A673 (cell line): ENCODE results near the gene EEFSEC. TPM values are rescaled to one million over a fixed set of nuclear protein-coding genes. Genes with fewer than 3 reads are reported as not detected.
A peak's percentile ranks its signal among the peaks of the same experiment; 100 is the strongest.

Source experiments
- BruUV-seq: library from RNA; stranded (reverse); fragments of 400-500 nt; replicated peaks from 2 replicates; lab custom pipeline; 2021; lab: Mats Ljungman, UMichigan
- CTCF ChIA-PET: fragments of 300-600 bp; sonication (Branson Sonifier 250); formaldehyde crosslinking; loops from one replicate; lab custom pipeline; 2022; ENCODE audit warnings: antibody characterized with exemption; lab: Charles Lee
- POLR2A ChIA-PET: fragments of 300-600 bp; sonication (Branson Sonifier 250); formaldehyde crosslinking; loops from one replicate; lab custom pipeline; 2022; ENCODE audit warnings: antibody characterized with exemption; ENCODE audit not compliant: low non-redundant PET; lab: Charles Lee
- DNase-seq: peaks from one replicate; pipeline ENCODE4 v3.0.0-alpha.2; 2015; ENCODE audit warnings: low spot score
- H3K27ac ChIP-seq: fragments of 200-600 bp; sonication (generic); 2 replicates; pipeline ENCODE4 v1.5.1; 2016; ENCODE audit warnings: mixed run types, low read depth, mild to moderate bottlenecking, mixed read lengths, antibody characterized with exemption, low read length; ENCODE audit not compliant: poor library complexity, severe bottlenecking
- H3K27me3 ChIP-seq: fragments of 200-600 bp; sonication (generic); replicated peaks from 2 replicates; pipeline ENCODE4 v1.6.1; 2017; ENCODE audit warnings: mixed run types, low read depth, mild to moderate bottlenecking, mixed read lengths, antibody characterized with exemption, low read length; ENCODE audit not compliant: insufficient read depth, poor library complexity
- H3K36me3 ChIP-seq: fragments of 200-600 bp; sonication (generic); 2 replicates; pipeline ENCODE4 v1.6.1; 2016; ENCODE audit warnings: mixed run types, mild to moderate bottlenecking, mixed read lengths, antibody characterized with exemption, low read length; ENCODE audit not compliant: insufficient read depth, poor library complexity, severe bottlenecking
- H3K4me1 ChIP-seq: fragments of 200-600 bp; sonication (generic); 2 replicates; pipeline ENCODE4 v1.6.1; 2017; ENCODE audit warnings: mixed run types, mild to moderate bottlenecking, mixed read lengths, antibody characterized with exemption, low read length; ENCODE audit not compliant: insufficient read depth, poor library complexity, severe bottlenecking
- H3K4me3 ChIP-seq: fragments of 200-600 bp; sonication (generic); 2 replicates; pipeline ENCODE4 v1.5.1; 2016; ENCODE audit warnings: low read depth, mixed run types, mild to moderate bottlenecking, mixed read lengths, low read length; ENCODE audit not compliant: poor library complexity, severe bottlenecking
- H3K9me3 ChIP-seq: fragments of 200-600 bp; sonication (generic); 2 replicates; pipeline ENCODE4 v1.6.1; 2016; ENCODE audit warnings: mixed run types, low read depth, mild to moderate bottlenecking, mixed read lengths, antibody characterized with exemption, low read length; ENCODE audit not compliant: poor library complexity, severe bottlenecking
- CTCF ChIP-seq: fragments of 300-800, 200-600 bp; sonication (generic); conservative IDR thresholded peaks from 2 replicates; pipeline ENCODE4 v1.5.1; 2017; ENCODE audit warnings: low read depth, mild to moderate bottlenecking, antibody characterized with exemption, low read length, moderate library complexity, mixed read lengths
- EZH2 ChIP-seq: fragments of 200-600 bp; sonication (generic); IDR thresholded peaks from 2 replicates; pipeline ENCODE4 v1.6.1; 2017; ENCODE audit warnings: borderline replicate concordance, low read depth, mild to moderate bottlenecking, mixed read lengths, antibody characterized with exemption, low read length; ENCODE audit not compliant: poor library complexity, severe bottlenecking
- intact Hi-C: fragments of 100-400 bp; cut with micrococcal nuclease; formaldehyde crosslinking; loops from one replicate; pipeline ENCODE4 v1.10.0; 2022; ENCODE audit not compliant: unreplicated experiment
- total RNA-seq: library from RNA; stranded (reverse); gene quantifications from 2 replicates; pipeline ENCODE4 v1.2.3, GENCODE V29; 2021

EEFSEC gene
- total RNA-seq, 1 experiment from 2014 or later, result 19.7 TPM

- H3K4me1 ChIP-seq, result no peaks in the 10 kb centered on the region
- DNase-seq, result no peak
- no peaks in the 10 kb centered on the region for H3K27me3 ChIP-seq
- intact Hi-C loops, result no loop called here
- no peak overlapping the region for H3K4me3 ChIP-seq
- no peaks in the 10 kb centered on the region for H3K36me3 ChIP-seq
- no TSS peak for BruUV-seq
- no peaks in the 10 kb centered on the region for H3K9me3 ChIP-seq
- H3K27ac ChIP-seq, result no peak overlapping the region
- POLR2A ChIA-PET, result no interaction called here
- no peak for TF ChIP-seq EZH2
- TF ChIP-seq CTCF, result no peak
- CTCF ChIA-PET, result no interaction called here
Measured at GRCh38 chr3:128342701-128343180, 189.5 kb downstream of the EEFSEC start.

DNA sequence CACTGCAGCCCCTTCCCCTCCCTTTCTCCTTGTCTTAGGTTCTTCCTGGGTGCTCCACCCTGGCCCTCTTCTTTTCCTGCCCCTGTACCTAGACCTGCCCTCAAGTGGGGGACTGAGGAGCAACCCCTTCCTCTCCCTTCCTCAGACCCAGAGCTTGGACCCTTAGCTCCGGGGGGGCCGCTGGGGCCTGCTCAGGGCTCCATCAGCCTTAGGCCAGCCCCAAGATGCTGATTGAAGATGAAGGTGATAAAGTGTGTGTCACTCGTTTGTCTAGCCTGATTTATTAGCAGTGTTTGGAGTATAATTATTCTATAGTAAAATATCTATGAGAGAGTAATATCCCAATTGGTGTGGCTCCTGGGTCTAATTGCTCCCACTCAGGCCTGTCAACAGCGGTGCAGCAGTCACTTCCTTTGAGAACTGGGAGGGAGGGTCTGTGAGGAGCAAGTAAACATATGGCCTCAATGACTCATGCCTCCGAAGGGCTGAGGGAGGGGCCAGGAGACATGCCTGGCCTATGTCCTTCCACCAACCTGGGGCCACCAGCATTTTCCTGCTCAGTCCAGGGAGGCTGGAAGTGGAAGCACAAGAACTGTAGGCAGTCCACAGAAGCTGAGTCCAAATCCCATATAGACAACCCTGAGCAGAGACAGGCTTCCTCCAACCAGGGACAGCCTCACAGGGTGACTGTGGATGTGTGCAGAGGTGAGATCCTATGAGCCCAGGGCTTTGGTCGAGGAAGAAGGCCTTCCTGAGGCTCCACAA is 190.2 kb downstream of the EEFSEC start:
- H3K9me3 ChIP-seq, result no peaks in the 10 kb centered on the region
- TF ChIP-seq CTCF, result no peak
- no peak for TF ChIP-seq EZH2
- intact Hi-C loops, result no loop called here
- H3K4me1 ChIP-seq, result no peaks in the 10 kb centered on the region
- BruUV-seq, result no TSS peak
- H3K27ac ChIP-seq, result no peak overlapping the region
- peak; percentile 12 for DNase-seq
- H3K4me3 ChIP-seq, result no peak overlapping the region
- CTCF ChIA-PET, result no interaction called here
- no peaks in the 10 kb centered on the region for H3K27me3 ChIP-seq
- no peaks in the 10 kb centered on the region for H3K36me3 ChIP-seq
- POLR2A ChIA-PET, result no interaction called here

- intact Hi-C loops, result no loop called here
- no TSS peak for BruUV-seq
- ChIA-PET CTCF (no interaction called here), POLR2A (no interaction called here)
- Histone ChIP-seq H3K27ac (no peak overlapping the region), H3K36me3 (no peaks in the 10 kb centered on the region), H3K4me3 (no peak overlapping the region), H3K9me3 (no peaks in the 10 kb centered on the region), H3K27me3 (no peaks in the 10 kb centered on the region), H3K4me1 (no peaks in the 10 kb centered on the region)
- no peak for DNase-seq
- TF ChIP-seq CTCF (no peak), EZH2 (no peak)
Measured at GRCh38 chr3:128344052-128344735, 190.9 kb downstream of the EEFSEC start.
